Measurements from ENCODE around the gene MPDZ. TPM values are rescaled to one million over a fixed set of nuclear protein-coding genes. Genes with fewer than 3 reads are reported as not detected.

The MPDZ gene
- total RNA-seq (2014; rRNA removed; shearing (Covaris generic)), result 13.8 and 14.3 TPM in 2 replicates
- polyA plus RNA-seq (2014; cell fraction: nucleus; rRNA removed), result 31.1 and 34.7 TPM in 2 replicates

- DNase-seq (ENCODE audit: extremely low read depth, low read depth), result peak; percentile 49
These were observed at the start of gene MPDZ for GRCh38 chr9:13279284-13280141. TSS of gene MPDZ (minus strand) at chr9:13279692. CDS start at chr9:13250315, 29,377 bp downstream.

- no peak for DNase-seq (ENCODE audit: extremely low read depth, low read depth)
These were observed 45.5 kb upstream of the MPDZ start for GRCh38 chr9:13324988-13325387.

- DNase-seq (ENCODE audit: extremely low read depth, low read depth), result no peak
These were observed 43.5 kb upstream of the MPDZ start for GRCh38 chr9:13322828-13323550.

GRCh38 chr9:13318027-13318426 lies 38.5 kb upstream of the MPDZ start:
- DNase-seq (ENCODE audit: extremely low read depth, low read depth), result no peak

- DNase-seq (ENCODE audit: extremely low read depth, low read depth), result no peak
These were observed 17.5 kb upstream of the MPDZ start for GRCh38 chr9:13296972-13297371.

GRCh38 chr9:13295556-13295955 lies 16.1 kb upstream of the MPDZ start:
- DNase-seq (ENCODE audit: extremely low read depth, low read depth), result no peak

GRCh38 chr9:13292782-13293181 lies 13.3 kb upstream of the MPDZ start:
- no peak for DNase-seq (ENCODE audit: extremely low read depth, low read depth)

GRCh38 chr9:13292158-13292557 lies 12.7 kb upstream of the MPDZ start:
- no peak for DNase-seq (ENCODE audit: extremely low read depth, low read depth)

- DNase-seq (ENCODE audit: extremely low read depth, low read depth), result no peak
These were observed 12.2 kb upstream of the MPDZ start for GRCh38 chr9:13291718-13292117.

GRCh38 chr9:13284011-13284410 lies 4.5 kb upstream of the MPDZ start:
- DNase-seq (ENCODE audit: extremely low read depth, low read depth), result no peak

- no peak for DNase-seq (ENCODE audit: extremely low read depth, low read depth)
These were observed 3.5 kb upstream of the MPDZ start for GRCh38 chr9:13282998-13283397.

- no peak for DNase-seq (ENCODE audit: extremely low read depth, low read depth)
These were observed 2.0 kb upstream of the MPDZ start for GRCh38 chr9:13281356-13282016.

GRCh38 chr9:13278368-13279246 lies 885 bp downstream of the MPDZ start:
- DNase-seq (ENCODE audit: extremely low read depth, low read depth), result peak; percentile 38

- DNase-seq (ENCODE audit: extremely low read depth, low read depth), result no peak
These were observed 1.5 kb downstream of the MPDZ start for GRCh38 chr9:13278023-13278367.

GRCh38 chr9:13274886-13275641 lies 4.4 kb downstream of the MPDZ start:
- no peak for DNase-seq (ENCODE audit: extremely low read depth, low read depth)

GRCh38 chr9:13270734-13271133 lies 8.8 kb downstream of the MPDZ start:
- no peak for DNase-seq (ENCODE audit: extremely low read depth, low read depth)

- DNase-seq (ENCODE audit: extremely low read depth, low read depth), result no peak
These were observed 9.7 kb downstream of the MPDZ start for GRCh38 chr9:13269589-13270452.

- peak; percentile 70 for DNase-seq (ENCODE audit: extremely low read depth, low read depth)
These were observed 11.0 kb downstream of the MPDZ start for GRCh38 chr9:13268469-13268868.

- DNase-seq (ENCODE audit: extremely low read depth, low read depth), result peak; percentile 70
These were observed 11.7 kb downstream of the MPDZ start for GRCh38 chr9:13267743-13268142.

All from NCI-H460 (cell line).